ENCODE data around the gene HSPA8. TPM values are rescaled to one million over a fixed set of nuclear protein-coding genes. Genes with fewer than 3 reads are reported as not detected.

Gene HSPA8
- total and polyA plus RNA-seq, 7 donors: 1,127 to 3,112 (median 1,617) TPM

- Histone ChIP-seq H3K4me3 (peak overlapping the region; percentile 29), H3K9me3 (no peaks in the 10 kb centered on the region), H3K27me3 (ENCODE audit: insufficient read depth in 3 of 3, low read length in 2 of 3) (no peaks in the 10 kb centered on the region), H3K4me1 (peaks cover 23% of the 10 kb centered on the region), H3K36me3 (ENCODE audit: insufficient read depth in 1 of 2, low read depth in 1 of 2) (no peaks in the 10 kb centered on the region), H3K27ac (peak overlapping the region; percentile 12)
- no peak for TF ChIP-seq CTCF (IDR thresholded peaks at IDR 0.05)
- intact Hi-C loops (cut with DNase I): no loop called here
- DNase-seq (no peak), ATAC-seq (no peak)
- WGBS, 3 donors: 69 to 79% (median 71%) methylated on average over 5 of the region's 5 CpGs
Measured at GRCh38 chr11:123069908-123070821, 8.2 kb upstream of the HSPA8 start.

- no peak for DNase-seq
- Histone ChIP-seq H3K4me3 (no peak overlapping the region), H3K36me3 (ENCODE audit: insufficient read depth in 1 of 2, low read depth in 1 of 2) (peaks cover 3 to 6% of the 10 kb centered on the region in 2 donors), H3K27me3 (ENCODE audit: insufficient read depth in 3 of 3, low read length in 2 of 3) (no peaks in the 10 kb centered on the region), H3K9me3 (no peaks in the 10 kb centered on the region), H3K4me1 (peaks cover 37% of the 10 kb centered on the region), H3K27ac (peak overlapping the region; percentile 100)
- ATAC-seq: no peak
- no peak for TF ChIP-seq CTCF (IDR thresholded peaks at IDR 0.05)
- intact Hi-C loops (cut with DNase I): no loop called here
- 70 to 81% (median 72%) methylated on average over 2 of the region's 2 CpGs for WGBS, 3 donors
Measured at GRCh38 chr11:123065621-123066020, 3.7 kb upstream of the HSPA8 start.

GRCh38 chr11:123063826-123064657 lies 2.1 kb upstream of the HSPA8 start:
- intact Hi-C loops (cut with DNase I): no loop called here
- no peak for ATAC-seq

More at GRCh38 chr11:123063826-123064657, 2.1 kb upstream of the HSPA8 start:
- no peak for DNase-seq
- TF ChIP-seq CTCF (IDR thresholded peaks at IDR 0.05): no peak
- WGBS, 3 donors: 22 to 32% (median 23%) methylated on average over 9 of the region's 9 CpGs
- Histone ChIP-seq H3K36me3 (ENCODE audit: insufficient read depth in 1 of 2, low read depth in 1 of 2) (peaks cover 5 to 22% of the 10 kb centered on the region in 2 donors), H3K27ac (peak overlapping the region; percentile 100), H3K27me3 (ENCODE audit: insufficient read depth in 3 of 3, low read length in 2 of 3) (no peaks in the 10 kb centered on the region), H3K4me3 (peak overlapping the region; percentile 91), H3K9me3 (no peaks in the 10 kb centered on the region), H3K4me1 (peaks cover 46% of the 10 kb centered on the region)

Data from psoas muscle (tissue), 8 donors.